ENCODE data around the gene PACRG. TPM values are rescaled to one million over a fixed set of nuclear protein-coding genes. Genes with fewer than 3 reads are reported as not detected.

The PACRG gene
- total and polyA plus RNA-seq, 2 of the 4 experiments (the other 2 are of a cell fraction), result not detected

DNA sequence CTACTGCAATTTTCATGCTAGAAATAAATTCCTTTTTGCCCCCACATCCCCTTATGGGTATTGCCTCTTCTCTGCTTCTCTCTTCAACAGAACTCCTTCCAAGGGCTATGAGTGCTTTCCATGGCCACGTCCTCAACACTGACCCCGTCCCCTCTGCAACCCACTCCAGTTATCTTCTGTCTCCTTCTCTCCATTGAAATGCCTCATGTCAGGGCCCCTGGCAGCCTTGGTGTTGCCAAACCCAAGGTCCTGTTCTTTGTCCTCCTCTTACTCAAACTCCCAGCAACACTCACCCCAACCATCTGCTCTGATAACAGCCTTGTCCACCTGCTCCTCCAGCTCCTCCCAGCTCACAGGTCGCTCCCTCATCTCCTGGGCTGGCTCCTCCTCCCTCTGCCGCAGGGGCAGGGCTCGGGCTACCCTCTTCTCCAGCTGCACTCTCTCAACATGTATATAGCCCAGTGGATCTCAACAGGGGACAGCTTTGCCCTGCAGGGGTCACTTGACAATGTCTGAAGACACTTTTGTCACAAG is 490.7 kb downstream of the PACRG start:
- no peaks in the 10 kb centered on the region for H3K79me1 ChIP-seq (ENCODE audit: low read depth in 1 of 2, low read length in 2 of 2)
- CTCF ChIA-PET, result no interaction called here
- H2AK9ac ChIP-seq (replicated peaks; ENCODE audit: low read depth, low read length, poor library complexity), result no peak overlapping the region
- no peak overlapping the region for H4K91ac ChIP-seq (ENCODE audit: insufficient read depth, low read depth, low read length)
- dilution Hi-C loops (cut with HindIII; ENCODE audit: low sequenced_read_pairs, unreplicated experiment) (no loop called here), intact Hi-C loops (cut with micrococcal nuclease) (no loop called here), in situ Hi-C loops (cut with MboI; ENCODE audit: low sequenced_read_pairs) (no loop called here)
- H2BK5ac ChIP-seq (ENCODE audit: low read depth, low read length, poor library complexity, severe bottlenecking), result no peak overlapping the region
- no peak overlapping the region for H3K14ac ChIP-seq (replicated peaks; ENCODE audit: low read depth, low read length)
- BruUV-seq (replicated peaks), result no TSS peak
- no peak overlapping the region for H2BK120ac ChIP-seq (ENCODE audit: low read depth, low read length)
- no peak overlapping the region for H3K4me2 ChIP-seq (ENCODE audit: low read depth, low read length)
- no peak overlapping the region for H3K27ac ChIP-seq (ENCODE audit: insufficient read depth, low read length)
- no peak overlapping the region for H3K9ac ChIP-seq (ENCODE audit: low read depth, low read length)
- peaks cover 15% of the 10 kb centered on the region for H3K9me3 ChIP-seq (ENCODE audit: control insufficient read depth, insufficient read depth, low read length)
- H3K4me1 ChIP-seq (ENCODE audit: control insufficient read depth, insufficient read depth, low read length), result no peaks in the 10 kb centered on the region
- H3K27me3 ChIP-seq (ENCODE audit: control insufficient read depth, insufficient read depth, low read length), result no peaks in the 10 kb centered on the region
- WGBS, 2 experiments (ENCODE audit: extremely low coverage in 2 of 2, insufficient read length in 1 of 2), result 40% methylated on average over 1 of the region's 5 CpGs; no CpG with 5 or more reads in 1 of the 2 experiments
- no peak overlapping the region for H4K8ac ChIP-seq (ENCODE audit: low read depth in 2 of 2, low read length in 2 of 2)
- POLR2A ChIA-PET (ENCODE audit: unreplicated experiment), result no interaction called here
- no peak for ATAC-seq (ENCODE audit: low read depth)
- H2AK5ac ChIP-seq (ENCODE audit: low read depth, low read length), result no peak overlapping the region
- no peaks in the 10 kb centered on the region for H4K20me1 ChIP-seq (ENCODE audit: insufficient read depth, low read length)
- H3K9me1 ChIP-seq (ENCODE audit: insufficient read depth, low read length), result no peaks in the 10 kb centered on the region
- H3K4me3 ChIP-seq (ENCODE audit: insufficient read depth, low read depth, low read length), result no peak overlapping the region
- TF ChIP-seq NFE2L2 (IDR thresholded peaks at IDR 0.05; ENCODE audit: low read depth, low read length) (no peak), SMC3 (IDR thresholded peaks at IDR 0.05; ENCODE audit: low read depth, low read length) (no peak), RCOR1 (IDR thresholded peaks at IDR 0.05; ENCODE audit: insufficient replicate concordance, low read length) (no peak)
- H3K18ac ChIP-seq (ENCODE audit: low read depth, low read length), result no peak overlapping the region
- no peaks in the 10 kb centered on the region for H3K36me3 ChIP-seq (ENCODE audit: control insufficient read depth, insufficient read depth, low read length)
- H2AFZ ChIP-seq (replicated peaks; ENCODE audit: low read length, poor library complexity), result no peak overlapping the region
- no peak overlapping the region for H2BK15ac ChIP-seq (ENCODE audit: low read depth, low read length)
- H3K4ac ChIP-seq (ENCODE audit: low read depth, low read length), result no peak overlapping the region
- no peak for DNase-seq
- H4K5ac ChIP-seq (ENCODE audit: low read depth, low read length), result no peak overlapping the region
- no peak overlapping the region for H2BK20ac ChIP-seq (ENCODE audit: low read depth, low read length)
- no peak overlapping the region for H3K23ac ChIP-seq (ENCODE audit: low read depth, low read length)
- no peak overlapping the region for H3K56ac ChIP-seq (ENCODE audit: extremely low read depth, insufficient read depth, low read length)
